Activated naive CD8-positive, alpha-beta T cell treated with anti-CD3 and anti-CD28 coated beads, Interleukin-2, amount 50 U/mL, for 24 hours (primary cell): ENCODE data around the gene DNM3.
"Not testable (repeated sequence)": the region's sequence is repeated elsewhere in the genome, so short reads cannot be mapped to it uniquely, and the experiment has no call there.

ENCODE experiments used
- ATAC-seq: fragments of 150-1000 bp; cut with Tn5 transposase; one replicate; pipeline ENCODE4 v1.10.0; 2021
- DNase-seq: peaks from one replicate; pipeline ENCODE4 v3.0.0; 2021
- H3K27ac Mint-ChIP-seq: one replicate; pipeline ENCODE4 v1.8.0; 2021; ENCODE audit warnings: mild to moderate bottlenecking, mixed read lengths
- H3K27me3 Mint-ChIP-seq: one replicate; pipeline ENCODE4 v1.8.0; 2021; ENCODE audit warnings: mixed read lengths
- H3K36me3 Mint-ChIP-seq: one replicate; pipeline ENCODE4 v1.8.0; 2021; ENCODE audit warnings: low read depth, mixed read lengths
- H3K4me1 Mint-ChIP-seq: one replicate; pipeline ENCODE4 v1.8.0; 2021; ENCODE audit warnings: mixed read lengths
- H3K4me3 Mint-ChIP-seq: one replicate; pipeline ENCODE4 v1.8.0; 2021; ENCODE audit warnings: mild to moderate bottlenecking, moderate library complexity, mixed read lengths
- H3K9me3 Mint-ChIP-seq: one replicate; pipeline ENCODE4 v1.8.0; 2021; ENCODE audit warnings: mixed read lengths

The DNM3 gene

GRCh38 chr1:171841050-171841910, at the start of gene DNM3:
DNM3 (plus strand) TSS chr1:171841498; CDS start chr1:171841657, 159 bp downstream.
- DNase-seq = peak; percentile 79
- peak; percentile 93 for ATAC-seq
- Mint-ChIP-seq H3K4me3 (peak within 1 kb of the TSS; percentile 82), H3K4me1 (peaks cover 16% of the 10 kb centered on the region), H3K27me3 (peaks cover 29% of the 10 kb centered on the region), H3K27ac (peak within 1 kb of the TSS; percentile 67), H3K36me3 (no peaks in the 10 kb centered on the region), H3K9me3 (no peaks in the 10 kb centered on the region)

- H3K27ac Mint-ChIP-seq = peak overlapping the region; percentile 52
- H3K27me3 Mint-ChIP-seq = no peaks in the 10 kb centered on the region
- peaks cover 79% of the 10 kb centered on the region for H3K36me3 Mint-ChIP-seq
- DNase-seq = no peak
- no peaks in the 10 kb centered on the region for H3K9me3 Mint-ChIP-seq
- no peak for ATAC-seq
- H3K4me1 Mint-ChIP-seq = peaks cover 32% of the 10 kb centered on the region
- H3K4me3 Mint-ChIP-seq = no peak overlapping the region
These were observed 48.5 kb upstream of the DNM3 start for GRCh38 chr1:171792656-171793369.

GRCh38 chr1:171793636-171794035, 47.7 kb upstream of the DNM3 start:
- no peak for DNase-seq
- Mint-ChIP-seq H3K4me1 (peaks cover 29% of the 10 kb centered on the region), H3K9me3 (no peaks in the 10 kb centered on the region), H3K27me3 (no peaks in the 10 kb centered on the region), H3K27ac (peak overlapping the region; percentile 91), H3K4me3 (peak overlapping the region; percentile 5), H3K36me3 (peaks cover 81% of the 10 kb centered on the region)
- no peak for ATAC-seq

- Mint-ChIP-seq H3K4me1 (peaks cover 29% of the 10 kb centered on the region), H3K27ac (peak overlapping the region; percentile 91), H3K36me3 (peaks cover 77% of the 10 kb centered on the region), H3K9me3 (no peaks in the 10 kb centered on the region), H3K27me3 (no peaks in the 10 kb centered on the region), H3K4me3 (peak overlapping the region; percentile 5)
- DNase-seq (peak; percentile 41), ATAC-seq (peak; percentile 100)
These were observed 47.2 kb upstream of the DNM3 start for GRCh38 chr1:171794085-171794484.

GRCh38 chr1:171796592-171796991, 44.7 kb upstream of the DNM3 start:
- ATAC-seq = no peak
- H3K27ac Mint-ChIP-seq = peak overlapping the region; percentile 41
- H3K4me1 Mint-ChIP-seq = peaks cover 32% of the 10 kb centered on the region
- peaks cover 59% of the 10 kb centered on the region for H3K36me3 Mint-ChIP-seq
- no peak for DNase-seq
- no peak overlapping the region for H3K4me3 Mint-ChIP-seq
- no peaks in the 10 kb centered on the region for H3K27me3 Mint-ChIP-seq
- no peaks in the 10 kb centered on the region for H3K9me3 Mint-ChIP-seq

- Mint-ChIP-seq H3K27ac (no peak overlapping the region), H3K36me3 (peaks cover 50% of the 10 kb centered on the region), H3K9me3 (no peaks in the 10 kb centered on the region), H3K4me1 (peaks cover 22% of the 10 kb centered on the region), H3K4me3 (no peak overlapping the region), H3K27me3 (no peaks in the 10 kb centered on the region)
- ATAC-seq = no peak
- no peak for DNase-seq
These were observed 43.0 kb upstream of the DNM3 start for GRCh38 chr1:171798311-171798710.

GRCh38 chr1:171798765-171799164, 42.5 kb upstream of the DNM3 start:
- Mint-ChIP-seq H3K27me3 (no peaks in the 10 kb centered on the region), H3K36me3 (peaks cover 48% of the 10 kb centered on the region), H3K9me3 (no peaks in the 10 kb centered on the region), H3K27ac (no peak overlapping the region), H3K4me3 (no peak overlapping the region), H3K4me1 (peaks cover 17% of the 10 kb centered on the region)
- DNase-seq (no peak), ATAC-seq (no peak)

- Mint-ChIP-seq H3K4me3 (no peak overlapping the region), H3K27ac (no peak overlapping the region), H3K27me3 (no peaks in the 10 kb centered on the region), H3K9me3 (no peaks in the 10 kb centered on the region), H3K36me3 (peaks cover 44% of the 10 kb centered on the region), H3K4me1 (peaks cover 13% of the 10 kb centered on the region)
- DNase-seq = no peak
- no peak for ATAC-seq
These were observed 42.1 kb upstream of the DNM3 start for GRCh38 chr1:171799166-171799565.

- H3K27ac Mint-ChIP-seq, H3K27me3 Mint-ChIP-seq, H3K4me1 Mint-ChIP-seq, ATAC-seq, H3K9me3 Mint-ChIP-seq, H3K4me3 Mint-ChIP-seq, DNase-seq: not testable (repeated sequence)
- H3K36me3 Mint-ChIP-seq = peaks cover 38% of the 10 kb centered on the region
These were observed 41.6 kb upstream of the DNM3 start for GRCh38 chr1:171799698-171800097.

GRCh38 chr1:171800342-171800741, 41.0 kb upstream of the DNM3 start:
- Mint-ChIP-seq H3K36me3 (peaks cover 32% of the 10 kb centered on the region), H3K27ac (no peak overlapping the region), H3K27me3 (no peaks in the 10 kb centered on the region), H3K4me3 (no peak overlapping the region), H3K9me3 (no peaks in the 10 kb centered on the region), H3K4me1 (peaks cover 4% of the 10 kb centered on the region)
- ATAC-seq (no peak), DNase-seq (no peak)

- Mint-ChIP-seq H3K36me3 (peaks cover 28% of the 10 kb centered on the region), H3K9me3 (no peaks in the 10 kb centered on the region), H3K4me1 (peaks cover 10% of the 10 kb centered on the region), H3K27ac (no peak overlapping the region), H3K4me3 (no peak overlapping the region), H3K27me3 (no peaks in the 10 kb centered on the region)
- DNase-seq (no peak), ATAC-seq (peak; percentile 29)
These were observed 40.4 kb upstream of the DNM3 start for GRCh38 chr1:171800851-171801250.

GRCh38 chr1:171801487-171801891, 39.8 kb upstream of the DNM3 start:
- no peak for DNase-seq
- H3K4me3 Mint-ChIP-seq = no peak overlapping the region
- no peak for ATAC-seq
- no peaks in the 10 kb centered on the region for H3K9me3 Mint-ChIP-seq
- no peaks in the 10 kb centered on the region for H3K27me3 Mint-ChIP-seq
- H3K36me3 Mint-ChIP-seq = peaks cover 22% of the 10 kb centered on the region
- no peak overlapping the region for H3K27ac Mint-ChIP-seq
- H3K4me1 Mint-ChIP-seq = peaks cover 13% of the 10 kb centered on the region

- H3K9me3 Mint-ChIP-seq = no peaks in the 10 kb centered on the region
- DNase-seq = no peak
- ATAC-seq = no peak
- H3K36me3 Mint-ChIP-seq = peaks cover 15% of the 10 kb centered on the region
- H3K4me3 Mint-ChIP-seq = no peak overlapping the region
- H3K4me1 Mint-ChIP-seq = peaks cover 15% of the 10 kb centered on the region
- H3K27me3 Mint-ChIP-seq = no peaks in the 10 kb centered on the region
- no peak overlapping the region for H3K27ac Mint-ChIP-seq
These were observed 39.1 kb upstream of the DNM3 start for GRCh38 chr1:171802207-171802606.

GRCh38 chr1:171803045-171803444, 38.3 kb upstream of the DNM3 start:
- no peak overlapping the region for H3K4me3 Mint-ChIP-seq
- ATAC-seq = no peak

GRCh38 chr1:171803461-171804022, 37.8 kb upstream of the DNM3 start:
- no peak overlapping the region for H3K27ac Mint-ChIP-seq

More at GRCh38 chr1:171803045-171803444, 38.3 kb upstream of the DNM3 start:
- Mint-ChIP-seq H3K4me1 (peaks cover 15% of the 10 kb centered on the region), H3K27me3 (no peaks in the 10 kb centered on the region), H3K27ac (no peak overlapping the region), H3K9me3 (no peaks in the 10 kb centered on the region), H3K36me3 (peaks cover 8% of the 10 kb centered on the region)
- no peak for DNase-seq

More at GRCh38 chr1:171803461-171804022, 37.8 kb upstream of the DNM3 start:
- Mint-ChIP-seq H3K27me3 (no peaks in the 10 kb centered on the region), H3K36me3 (peaks cover 4% of the 10 kb centered on the region), H3K4me1 (peaks cover 15% of the 10 kb centered on the region), H3K9me3 (no peaks in the 10 kb centered on the region), H3K4me3 (no peak overlapping the region)
- ATAC-seq = no peak
- DNase-seq = no peak
